K562 (cell line): Measurements from ENCODE around the gene USP7. TPM values are rescaled to one million over a fixed set of nuclear protein-coding genes. Genes with fewer than 3 reads are reported as not detected.

ENCODE experiments used
- CCNT2 ChIP-seq: IDR thresholded peaks from 2 replicates; pipeline ENCODE4 v1.6.1; 2011; ENCODE audit warnings: borderline replicate concordance, low read depth, mild to moderate bottlenecking, moderate library complexity, mixed read lengths, low read length; ENCODE audit not compliant: insufficient read length; ENCODE audit errors: extremely low read depth
- CREB5 ChIP-seq: fragments of 250-450 bp; sonication (Bioruptor Pico); IDR thresholded peaks from 2 replicates; pipeline ENCODE4 v1.5.0; 2020; ENCODE audit warnings: mild to moderate bottlenecking
- CXXC5 ChIP-seq: fragments of 250-450 bp; sonication (Bioruptor Pico); IDR thresholded peaks from 2 replicates; pipeline ENCODE4 v1.8.0; 2022; ENCODE audit warnings: inconsistent platforms, mild to moderate bottlenecking, moderate library complexity
- DEAF1 ChIP-seq: fragments of 450-650 bp; formaldehyde crosslinking; IDR thresholded peaks from 2 replicates; pipeline ENCODE4 v1.4.0; 2020; ENCODE audit warnings: mild to moderate bottlenecking, moderate library complexity
- FOXJ3 ChIP-seq: sonication (generic); formaldehyde crosslinking; IDR thresholded peaks from 2 replicates; pipeline ENCODE4 v1.4.0; 2020; ENCODE audit warnings: mild to moderate bottlenecking, missing genetic modification reagents
- FOXP1 ChIP-seq: sonication (generic); formaldehyde crosslinking; IDR thresholded peaks from 2 replicates; pipeline ENCODE4 v1.8.0; 2022; ENCODE audit warnings: mild to moderate bottlenecking, missing genetic modification reagents
- GATAD2B ChIP-seq: fragments of 450-650 bp; IDR thresholded peaks from 2 replicates; pipeline ENCODE4 v1.6.1; 2017; ENCODE audit warnings: mild to moderate bottlenecking, borderline replicate concordance
- HNRNPLL ChIP-seq: fragments of 200-400 bp; formaldehyde crosslinking; IDR thresholded peaks from 2 replicates; pipeline ENCODE4 v1.6.1; 2017; ENCODE audit warnings: low read length, low read depth, mild to moderate bottlenecking; ENCODE audit not compliant: poor library complexity, severe bottlenecking
- MECOM ChIP-seq: fragments of 250-450 bp; sonication (Bioruptor Pico); IDR thresholded peaks from 2 replicates; pipeline ENCODE4 v1.8.0; 2022; ENCODE audit warnings: inconsistent platforms
- POLR3A ChIP-seq: IDR thresholded peaks from 2 replicates; pipeline ENCODE4 v1.6.1; 2011; ENCODE audit warnings: borderline replicate concordance, mild to moderate bottlenecking, moderate library complexity; ENCODE audit not compliant: insufficient read length, insufficient read depth; ENCODE audit errors: extremely low read depth
- RFX5 ChIP-seq: IDR thresholded peaks from 2 replicates; pipeline ENCODE4 v1.6.1; 2011; ENCODE audit warnings: low read depth, mild to moderate bottlenecking, improper control_type of control experiment, low read length
- TAF9B ChIP-seq: fragments of 450-650 bp; IDR thresholded peaks from 2 replicates; pipeline ENCODE4 v1.6.1; 2018; ENCODE audit warnings: mild to moderate bottlenecking; ENCODE audit not compliant: partially characterized antibody
- TCFL5 ChIP-seq: fragments of 250-450 bp; sonication (Bioruptor Pico); conservative IDR thresholded peaks from 2 replicates; pipeline ENCODE4 v1.6.1; 2021; ENCODE audit warnings: mild to moderate bottlenecking, moderate library complexity, matching md5 sums
- USF1 ChIP-seq: sonication (generic); formaldehyde crosslinking; IDR thresholded peaks from 2 replicates; pipeline ENCODE4 v1.9.0; 2022; ENCODE audit warnings: mild to moderate bottlenecking, missing genetic modification reagents
- ZEB2 ChIP-seq: fragments of 450-650 bp; IDR thresholded peaks from 2 replicates; pipeline ENCODE4 v1.6.1; 2016
- ZNF165 ChIP-seq: fragments of 250-450 bp; sonication (Bioruptor Pico); IDR thresholded peaks from 2 replicates; pipeline ENCODE4 v1.4.0; 2020; ENCODE audit warnings: borderline replicate concordance
- ZNF347 ChIP-seq: fragments of 450-650 bp; formaldehyde crosslinking; IDR thresholded peaks from 2 replicates; pipeline ENCODE4 v1.4.0; 2020; ENCODE audit warnings: low read depth, mild to moderate bottlenecking, moderate library complexity
- ZNF395 ChIP-seq: fragments of 200-800 bp; sonication (Bioruptor generic); IDR thresholded peaks from 2 replicates; pipeline ENCODE4 v1.6.1; 2017; ENCODE audit warnings: missing genetic modification characterization, missing compliant biosample characterization
- ZNF584 ChIP-seq: fragments of 200-800 bp; sonication (Bioruptor generic); IDR thresholded peaks from 2 replicates; pipeline ENCODE4 v1.6.1; 2016; ENCODE audit warnings: low read depth, mild to moderate bottlenecking, missing genetic modification characterization, missing compliant biosample characterization
- ZNF586 ChIP-seq: fragments of 450-650 bp; formaldehyde crosslinking; conservative IDR thresholded peaks from 2 replicates; pipeline ENCODE4 v1.4.0; 2020; ENCODE audit warnings: mild to moderate bottlenecking, moderate library complexity
- polyA plus RNA-seq, 8 experiments: library from polyadenylated mRNA; depleted of rRNA in 4 of 8; stranded (reverse) in 5 of 8; unstranded in 3 of 8; fragments of >200 nt; fragmentation: Nextera tagmentation in 2 of 8; fragmentation: Illumina TruSeq in 1 of 8; extraction: Ambion mirVana in 2 of 8; extraction: Trizol in 1 of 8; gene quantifications; 2 replicates each; pipeline versions ENCODE4 v1.2.1 to v1.2.3, GENCODE V29; 2011 to 2014; ENCODE audit warnings: inconsistent platforms in 1 of 8, missing spikeins in 1 of 8
- total RNA-seq, 7 experiments: library from RNA; depleted of rRNA in 6 of 7; stranded (reverse); fragments of >200 nt in 6 of 7; fragmentation: Illumina TruSeq in 2 of 7; extraction: Trizol in 2 of 7; gene quantifications; 2 replicates each; pipeline versions ENCODE4 v1.2.1 to v1.2.3, GENCODE V29; 2011 to 2021; ENCODE audit warnings: low replicate concordance in 1 of 7

Gene USP7
- total and polyA plus RNA-seq, 9 of the 15 experiments (the other 6 are each of a cell fraction or from before 2014, with no cell fraction given), result 17.1 to 145 (median 57.9) TPM

- TF ChIP-seq DEAF1 (no peak), HNRNPLL (no peak), ZNF347 (CRISPR knock-in tag) (no peak), POLR3A (no peak), USF1 (CRISPR knock-in tag) (no peak), FOXP1 (CRISPR knock-in tag) (no peak), TAF9B (no peak), ZNF165 (CRISPR knock-in tag) (no peak), ZEB2 (peak; percentile 50; the same call in 1 of the 2 replicates), CXXC5 (CRISPR knock-in tag) (peak; percentile 54; the same call in 1 of the 2 replicates), RFX5 (no peak), MECOM (CRISPR knock-in tag) (no peak), ZNF586 (CRISPR knock-in tag) (no peak), CREB5 (no peak), TCFL5 (CRISPR knock-in tag) (no peak), ZNF395 (no peak), ZNF584 (no peak), CCNT2 (peak; percentile 16), FOXJ3 (CRISPR knock-in tag) (no peak), GATAD2B (peak; percentile 21; the same call in 1 of the 2 replicates)
These were observed 1.2 kb downstream of the USP7 start (continued) for GRCh38 chr16:8962393-8963009.
